ENCODE measurements around the gene DLGAP1.

- TF ChIP-seq POLR2A (IDR thresholded peaks at IDR 0.05) (peak; percentile 95), CTCF (IDR thresholded peaks at IDR 0.05) (no peak)
Observed at GRCh38 chr18:3448838-3449511, 1006.1 kb downstream of the DLGAP1 start.

Measured in right lobe of liver (tissue), 4 donors.